Stomach (tissue), 9 donors: ENCODE measurements around the gene NDUFAB1. TPM values are rescaled to one million over a fixed set of nuclear protein-coding genes. Genes with fewer than 3 reads are reported as not detected.
"Not testable (repeated sequence)": the region's sequence is repeated elsewhere in the genome, so short reads cannot be mapped to it uniquely, and the experiment has no call there.

Experiments used
- DNase-seq, 2 donors: peaks; one replicate each; pipeline versions ENCODE4 v3.0.0 to v3.0.0-alpha.2; 2013 to 2019
- H3K27ac ChIP-seq, 5 donors: fragments of 200-600 bp in 4 of 5; sonication (generic) in 4 of 5; one replicate each; pipeline ENCODE4 v1.5.1; 2013 to 2019; ENCODE audit warnings: mild to moderate bottlenecking in 1 of 5, moderate library complexity in 1 of 5
- H3K27me3 ChIP-seq, 3 donors: fragments of 200-600 bp; sonication (generic); one replicate each; pipeline ENCODE4 v1.5.1; 2017 to 2019; ENCODE audit warnings: mixed run types in 1 of 3
- H3K36me3 ChIP-seq, 4 donors: fragments of 200-600 bp; sonication (generic); 1 replicate in 3 of 4; 2 replicates in 1 of 4; pipeline ENCODE4 v1.5.1; 2016 to 2019
- H3K4me1 ChIP-seq, 4 donors: fragments of 200-600 bp; sonication (generic); one replicate each; pipeline ENCODE4 v1.5.1; 2016 to 2019
- H3K4me3 ChIP-seq, 4 donors: fragments of 200-600 bp; sonication (generic) in 3 of 4; one replicate each; pipeline ENCODE4 v1.5.1; 2016 to 2019; ENCODE audit warnings: mild to moderate bottlenecking in 1 of 4
- H3K9me3 ChIP-seq, 4 donors: fragments of 200-600 bp; sonication (generic); one replicate each; pipeline ENCODE4 v1.5.1; 2016 to 2019
- EP300 ChIP-seq: sonication (generic); formaldehyde crosslinking; IDR thresholded peaks from one replicate; pipeline ENCODE4 v1.6.1; 2017; ENCODE audit warnings: antibody characterized with exemption
- POLR2A ChIP-seq, 4 donors: fragments of 450-650 bp; IDR thresholded peaks; one replicate each; pipeline ENCODE4 v1.6.1; 2016; ENCODE audit warnings: antibody characterized with exemption in 4 of 4, control low read depth in 2 of 4, mild to moderate bottlenecking in 1 of 4, moderate library complexity in 1 of 4
- POLR2AphosphoS5 ChIP-seq, 3 donors: sonication (generic); formaldehyde crosslinking; IDR thresholded peaks; one replicate each; pipeline ENCODE4 v1.6.1; 2016; ENCODE audit warnings: antibody characterized with exemption in 3 of 3
- WGBS, 5 donors: extraction: QIAGEN DNeasy Blood & Tissue Kit in 3 of 5; methylation state at CpG; one replicate each; pipeline versions ENCODE4 v1.1.5 to v1.1.7; 2013 to 2018; 5-methylcytosine and 5-hydroxymethylcytosine counted together
- intact Hi-C: fragments of 100-400 bp; cut with DNase I; formaldehyde crosslinking; loops from one replicate; pipeline ENCODE4 v1.15.1; 2023; ENCODE audit warnings: low total_unique reads
- polyA plus RNA-seq, 3 donors: library from polyadenylated mRNA; stranded (reverse); fragments of 200-250 nt; gene quantifications; one replicate each; pipeline ENCODE4 v1.2.3, GENCODE V29; 2013
- total RNA-seq, 5 donors: library from RNA; depleted of rRNA; stranded (reverse); fragments of >200 nt; gene quantifications; one replicate each; pipeline versions ENCODE4 v1.1.0 to v1.2.3, GENCODE V29; 2014 to 2016
- TF ChIP-seq, protein P1 (sequence below), 7 experiments: fragments of 450-650 bp in 4 of 7; fragments of 200-600 bp in 3 of 7; sonication (generic) in 3 of 7; IDR thresholded peaks; one replicate each; pipeline ENCODE4 v1.5.1; 2016 to 2019; ENCODE audit warnings: antibody characterized with exemption in 7 of 7, control low read depth in 2 of 7, mild to moderate bottlenecking in 1 of 7
- donor health status: healthy with polysubstance abuse.
- donor health status: Bipolar disorder and iron deficiency.
- donor health status: healthy.

NDUFAB1 gene
- total and polyA plus RNA-seq, 8 donors: 12.6 to 251 (median 140) TPM

DNA sequence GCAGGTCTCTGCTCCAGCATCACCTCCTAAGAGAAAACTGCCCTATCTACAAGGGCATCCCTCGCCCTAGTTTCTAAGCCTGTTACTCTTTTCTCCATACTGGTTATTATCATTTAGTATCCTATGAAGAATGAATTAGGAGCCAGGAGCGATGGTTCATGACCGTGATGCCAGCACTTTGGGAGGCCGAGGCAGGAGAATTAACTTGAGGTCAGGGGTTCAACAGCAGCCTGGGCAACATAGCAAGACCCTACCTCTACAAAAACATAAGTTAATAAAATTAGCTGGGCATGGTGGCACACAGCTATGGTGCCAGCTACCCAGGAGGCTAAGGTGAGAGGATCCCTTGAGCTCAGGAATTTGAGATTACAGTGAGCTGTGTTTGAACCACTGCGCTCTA, 46.2 kb downstream of the NDUFAB1 start:
- Histone ChIP-seq H3K4me3 (no peak overlapping the region), H3K9me3 (no peaks in the 10 kb centered on the region), H3K36me3 (peaks cover 52 to 88% (median 85%) of the 10 kb centered on the region in 4 donors), H3K27me3 (no peaks in the 10 kb centered on the region), H3K27ac (no peak overlapping the region), H3K4me1 (no peaks in the 10 kb centered on the region)
- TF ChIP-seq, protein P1, sequence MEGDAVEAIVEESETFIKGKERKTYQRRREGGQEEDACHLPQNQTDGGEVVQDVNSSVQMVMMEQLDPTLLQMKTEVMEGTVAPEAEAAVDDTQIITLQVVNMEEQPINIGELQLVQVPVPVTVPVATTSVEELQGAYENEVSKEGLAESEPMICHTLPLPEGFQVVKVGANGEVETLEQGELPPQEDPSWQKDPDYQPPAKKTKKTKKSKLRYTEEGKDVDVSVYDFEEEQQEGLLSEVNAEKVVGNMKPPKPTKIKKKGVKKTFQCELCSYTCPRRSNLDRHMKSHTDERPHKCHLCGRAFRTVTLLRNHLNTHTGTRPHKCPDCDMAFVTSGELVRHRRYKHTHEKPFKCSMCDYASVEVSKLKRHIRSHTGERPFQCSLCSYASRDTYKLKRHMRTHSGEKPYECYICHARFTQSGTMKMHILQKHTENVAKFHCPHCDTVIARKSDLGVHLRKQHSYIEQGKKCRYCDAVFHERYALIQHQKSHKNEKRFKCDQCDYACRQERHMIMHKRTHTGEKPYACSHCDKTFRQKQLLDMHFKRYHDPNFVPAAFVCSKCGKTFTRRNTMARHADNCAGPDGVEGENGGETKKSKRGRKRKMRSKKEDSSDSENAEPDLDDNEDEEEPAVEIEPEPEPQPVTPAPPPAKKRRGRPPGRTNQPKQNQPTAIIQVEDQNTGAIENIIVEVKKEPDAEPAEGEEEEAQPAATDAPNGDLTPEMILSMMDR (IDR thresholded peaks at IDR 0.05): no peak
- no peak for TF ChIP-seq POLR2A (IDR thresholded peaks at IDR 0.05)
- no peak for TF ChIP-seq EP300
- TF ChIP-seq POLR2AphosphoS5 (IDR thresholded peaks at IDR 0.05): no peak
- intact Hi-C loops: no loop called here
- 94 to 100% (median 98%) methylated on average over 5 of the region's 5 CpGs for WGBS, 5 donors
- DNase-seq: no peak

DNA sequence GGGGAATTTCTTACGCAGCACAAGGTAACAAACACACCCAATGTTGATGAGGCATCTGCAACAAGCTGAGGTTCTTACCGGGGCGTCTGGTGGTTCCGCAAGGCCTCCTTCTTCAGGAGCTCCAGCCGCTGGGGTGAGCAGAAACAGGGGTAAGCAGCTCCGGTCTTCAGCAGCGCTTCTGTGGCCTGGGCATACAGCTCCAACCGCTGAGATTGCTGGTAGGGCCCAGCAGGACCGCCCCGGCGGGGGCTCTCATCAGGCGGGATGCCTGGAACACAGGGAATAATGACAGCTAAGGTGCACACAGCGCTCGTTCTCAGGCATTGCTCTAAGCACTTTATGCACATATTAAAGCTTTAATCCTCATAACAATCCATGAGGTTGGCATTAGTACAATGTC, 51.7 kb downstream of the NDUFAB1 start:
- 95 to 97% (median 96%) methylated on average over 11 to 14 of the region's 14 CpGs for WGBS, 5 donors
- peaks cover 43 to 99% (median 97%) of the 10 kb centered on the region in 4 donors for H3K36me3 ChIP-seq
- no peaks in the 10 kb centered on the region for H3K27me3 ChIP-seq
- no peaks in the 10 kb centered on the region for H3K9me3 ChIP-seq
- H3K4me1 ChIP-seq: peaks cover 0 to 13% (median 3%) of the 10 kb centered on the region in 4 donors
- DNase-seq: no peak
- intact Hi-C loops: no loop called here
- no peak overlapping the region for H3K4me3 ChIP-seq
- TF ChIP-seq POLR2AphosphoS5 (IDR thresholded peaks at IDR 0.05) (no peak), POLR2A (IDR thresholded peaks at IDR 0.05) (no peak), EP300 (no peak)
- TF ChIP-seq, protein P1 (IDR thresholded peaks at IDR 0.05): no peak
- no peak overlapping the region for H3K27ac ChIP-seq

DNA sequence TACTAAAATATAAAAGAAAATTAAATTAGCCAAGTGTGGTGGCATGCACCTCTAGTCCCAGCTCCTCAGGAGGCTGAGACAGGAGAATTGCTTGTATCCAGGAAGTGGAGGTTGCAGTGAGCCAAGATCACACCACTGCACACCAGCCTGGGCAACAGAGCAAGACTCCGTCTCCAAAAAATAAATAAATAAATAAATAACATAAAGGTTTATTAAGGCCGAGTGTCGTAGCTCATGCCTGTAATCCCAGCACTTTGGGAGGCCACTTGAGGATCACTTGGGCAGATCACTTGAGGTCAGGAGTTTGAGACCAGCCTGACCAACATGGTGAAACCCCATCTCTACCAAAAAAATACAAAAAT, 55.3 kb downstream of the NDUFAB1 start:
- DNase-seq, intact Hi-C loops, H3K4me3 ChIP-seq, H3K27me3 ChIP-seq, H3K9me3 ChIP-seq, H3K27ac ChIP-seq: not testable (repeated sequence)
- peaks cover 29 to 93% (median 90%) of the 10 kb centered on the region in 4 donors for H3K36me3 ChIP-seq
- whole genome bisulfite sequencing, 5 donors: 92 to 100% (median 94%) methylated on average over 3 of the region's 3 CpGs
- peaks cover 0 to 13% (median 3%) of the 10 kb centered on the region in 4 donors for H3K4me1 ChIP-seq

DNA sequence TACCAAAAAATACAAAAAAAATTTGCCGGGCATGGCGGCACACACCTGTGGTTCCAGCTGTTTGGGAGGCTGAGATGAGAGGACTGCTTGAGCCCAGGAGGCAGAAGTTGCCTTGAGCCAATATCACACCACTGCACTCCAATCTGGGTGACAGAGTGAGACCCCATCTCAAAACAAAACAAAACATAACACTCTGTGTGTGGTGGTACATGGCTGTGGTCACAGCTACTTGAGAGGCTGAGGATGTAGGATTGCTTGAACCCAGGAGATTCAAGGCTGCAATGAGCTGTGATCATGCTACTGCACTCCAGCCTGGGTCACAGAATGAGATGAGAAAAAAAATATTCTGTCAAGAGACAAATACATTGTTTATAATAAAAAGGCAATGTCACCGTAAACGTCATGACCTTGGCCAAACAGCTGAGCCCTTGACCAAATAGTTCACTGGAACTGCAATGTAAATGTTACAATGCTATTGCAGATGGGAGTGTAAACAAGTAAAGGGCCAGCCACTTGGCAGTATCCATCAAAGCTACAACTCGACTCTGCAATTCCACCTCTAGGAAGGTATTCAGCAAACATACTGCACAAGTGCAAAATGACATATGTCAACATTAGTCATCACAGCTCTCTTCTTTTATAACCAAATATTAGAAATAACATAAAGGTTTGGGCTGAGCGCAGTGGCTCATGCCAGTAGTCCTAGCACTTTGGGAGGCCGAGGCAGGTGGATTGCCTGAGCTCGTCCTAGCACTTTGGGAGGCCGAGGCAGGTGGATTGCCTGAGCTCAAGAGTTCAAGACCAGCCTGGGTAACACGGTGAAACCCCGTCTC, 55.9 kb downstream of the NDUFAB1 start:
- no peak overlapping the region for H3K27ac ChIP-seq
- peaks cover 0 to 13% (median 3%) of the 10 kb centered on the region in 4 donors for H3K4me1 ChIP-seq
- no peaks in the 10 kb centered on the region for H3K9me3 ChIP-seq
- 75 to 87% (median 82%) methylated on average over 11 of the region's 11 CpGs for WGBS, 5 donors
- peak in 1 of 2 donors; percentile 13 for DNase-seq
- no peak overlapping the region for H3K4me3 ChIP-seq
- intact Hi-C loops: no loop called here
- H3K36me3 ChIP-seq: peaks cover 26 to 93% (median 90%) of the 10 kb centered on the region in 4 donors
- no peak for TF ChIP-seq POLR2AphosphoS5 (IDR thresholded peaks at IDR 0.05)
- TF ChIP-seq POLR2A (IDR thresholded peaks at IDR 0.05): no peak
- TF ChIP-seq, protein P1 (IDR thresholded peaks at IDR 0.05): no peak
- TF ChIP-seq EP300: no peak
- H3K27me3 ChIP-seq: no peaks in the 10 kb centered on the region

DNA sequence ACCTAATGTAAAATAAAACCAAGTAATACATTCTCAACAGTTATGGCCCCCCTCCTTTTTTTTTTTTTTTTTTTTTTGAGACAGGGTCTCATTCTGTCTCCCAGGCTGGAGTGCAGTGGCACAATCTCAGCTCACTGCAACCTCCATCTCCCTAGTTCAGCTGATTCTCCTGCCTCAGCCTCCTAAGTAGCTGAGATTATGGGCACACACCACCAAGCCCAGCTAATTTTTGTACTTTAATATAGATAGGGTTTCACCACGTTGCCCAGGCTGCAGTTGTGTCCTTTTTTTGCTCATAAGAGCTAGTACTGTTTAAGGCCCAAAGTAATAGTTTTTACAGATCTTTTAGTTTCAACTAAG, 57.2 kb downstream of the NDUFAB1 start:
- Histone ChIP-seq H3K27me3 (no peaks in the 10 kb centered on the region), H3K4me3 (no peak overlapping the region), H3K9me3 (no peaks in the 10 kb centered on the region), H3K36me3 (peaks cover 30 to 93% (median 90%) of the 10 kb centered on the region in 4 donors), H3K27ac (no peak overlapping the region), H3K4me1 (peaks cover 0 to 13% (median 3%) of the 10 kb centered on the region in 4 donors)
- intact Hi-C loops: no loop called here
- 89 to 100% (median 91%) methylated on average over 1 of the region's 1 CpG for WGBS, 5 donors
- no peak for DNase-seq
- TF ChIP-seq POLR2A (IDR thresholded peaks at IDR 0.05) (no peak), POLR2AphosphoS5 (IDR thresholded peaks at IDR 0.05) (no peak), EP300 (no peak)
- TF ChIP-seq, protein P1 (IDR thresholded peaks at IDR 0.05): no peak
